ENCODE results near the gene ZFHX2. TPM values are rescaled to one million over a fixed set of nuclear protein-coding genes. Genes with fewer than 3 reads are reported as not detected.
A peak's percentile ranks its signal among the peaks of the same experiment; 100 is the strongest.

The ZFHX2 gene
- total RNA-seq, 1 experiment from 2014 or later: not detected

GRCh38 chr14:23512156-23512555 is 39.4 kb downstream of the ZFHX2 start:
- in situ Hi-C loops (cut with HindIII; ENCODE audit: low pct_unique_long_range_greater_than_20kb, low sequenced_read_pairs): no loop called here
- no peak for DNase-seq (ENCODE audit: low read depth)

GRCh38 chr14:23494223-23494622 is 57.3 kb downstream of the ZFHX2 start:
- in situ Hi-C loops (cut with HindIII; ENCODE audit: low pct_unique_long_range_greater_than_20kb, low sequenced_read_pairs): no loop called here

GRCh38 chr14:23492618-23493272 is 58.8 kb downstream of the ZFHX2 start:
- DNase-seq (ENCODE audit: low read depth): no peak
- in situ Hi-C loops (cut with HindIII; ENCODE audit: low pct_unique_long_range_greater_than_20kb, low sequenced_read_pairs): no loop called here

More at GRCh38 chr14:23494223-23494622, 57.3 kb downstream of the ZFHX2 start:
- DNase-seq (ENCODE audit: low read depth): no peak

- in situ Hi-C loops (cut with HindIII; ENCODE audit: low pct_unique_long_range_greater_than_20kb, low sequenced_read_pairs): no loop called here
- no peak for DNase-seq (ENCODE audit: low read depth)
These were observed 64.3 kb downstream of the ZFHX2 start for GRCh38 chr14:23487216-23487615.

- in situ Hi-C loops (cut with HindIII; ENCODE audit: low pct_unique_long_range_greater_than_20kb, low sequenced_read_pairs): no loop called here
- no peak for DNase-seq (ENCODE audit: low read depth)
These were observed 65.5 kb downstream of the ZFHX2 start for GRCh38 chr14:23486036-23486435.

- no peak for DNase-seq (ENCODE audit: low read depth)
- in situ Hi-C loops (cut with HindIII; ENCODE audit: low pct_unique_long_range_greater_than_20kb, low sequenced_read_pairs): no loop called here
These were observed 66.2 kb downstream of the ZFHX2 start for GRCh38 chr14:23485326-23485725.

GRCh38 chr14:23483236-23483854 is 68.2 kb downstream of the ZFHX2 start:
- in situ Hi-C loops (cut with HindIII; ENCODE audit: low pct_unique_long_range_greater_than_20kb, low sequenced_read_pairs): no loop called here
- DNase-seq (ENCODE audit: low read depth): no peak

GRCh38 chr14:23482823-23483148 is 68.8 kb downstream of the ZFHX2 start:
- DNase-seq (ENCODE audit: low read depth): no peak

GRCh38 chr14:23481979-23482822 is 69.4 kb downstream of the ZFHX2 start:
- in situ Hi-C loops (cut with HindIII; ENCODE audit: low pct_unique_long_range_greater_than_20kb, low sequenced_read_pairs): no loop called here
- DNase-seq (ENCODE audit: low read depth): no peak

More at GRCh38 chr14:23482823-23483148, 68.8 kb downstream of the ZFHX2 start:
- in situ Hi-C loops (cut with HindIII; ENCODE audit: low pct_unique_long_range_greater_than_20kb, low sequenced_read_pairs): no loop called here

GRCh38 chr14:23481362-23481970 is 70.1 kb downstream of the ZFHX2 start:
- in situ Hi-C loops (cut with HindIII; ENCODE audit: low pct_unique_long_range_greater_than_20kb, low sequenced_read_pairs): no loop called here
- DNase-seq (ENCODE audit: low read depth): peak; percentile 16

GRCh38 chr14:23478109-23478759 is 73.3 kb downstream of the ZFHX2 start:
- peak; percentile 7 for DNase-seq (ENCODE audit: low read depth)
- in situ Hi-C loops (cut with HindIII; ENCODE audit: low pct_unique_long_range_greater_than_20kb, low sequenced_read_pairs): no loop called here

GRCh38 chr14:23470947-23471346 is 80.6 kb downstream of the ZFHX2 start:
- in situ Hi-C loops (cut with HindIII; ENCODE audit: low pct_unique_long_range_greater_than_20kb, low sequenced_read_pairs): no loop called here
- no peak for DNase-seq (ENCODE audit: low read depth)

Other genes starting within 250 kb of the ZFHX2 start
- gene PPP1R3E, start 248.9 kb downstream of the ZFHX2 start, total RNA-seq (2014; rRNA removed; shearing (Covaris generic); ENCODE audit: low replicate concordance): 0.14 and 1.1 TPM in 2 replicates
- 4.0 and 8.6 TPM in 2 replicates for gene BCL2L2, start 244.9 kb downstream of the ZFHX2 start, total RNA-seq (2014; rRNA removed; shearing (Covaris generic); ENCODE audit: low replicate concordance)
- 41.9 and 73.8 TPM in 2 replicates for gene PABPN1, start 230.3 kb downstream of the ZFHX2 start, total RNA-seq (2014; rRNA removed; shearing (Covaris generic); ENCODE audit: low replicate concordance)
- gene SLC22A17, start 198.9 kb downstream of the ZFHX2 start, total RNA-seq (2014; rRNA removed; shearing (Covaris generic); ENCODE audit: low replicate concordance): 8.4 and 10.6 TPM in 2 replicates
- gene EFS, start 186.6 kb downstream of the ZFHX2 start, total RNA-seq (2014; rRNA removed; shearing (Covaris generic); ENCODE audit: low replicate concordance): not detected in 2 replicates
- gene IL25, start 179.0 kb downstream of the ZFHX2 start, total RNA-seq (2014; rRNA removed; shearing (Covaris generic); ENCODE audit: low replicate concordance): not detected in 2 replicates
- not detected in 2 replicates for gene CMTM5, start 174.7 kb downstream of the ZFHX2 start, total RNA-seq (2014; rRNA removed; shearing (Covaris generic); ENCODE audit: low replicate concordance)
- not detected in 2 replicates for gene MYH6, start 143.5 kb downstream of the ZFHX2 start, total RNA-seq (2014; rRNA removed; shearing (Covaris generic); ENCODE audit: low replicate concordance)
- not detected in 2 replicates for gene MYH7, start 116.1 kb downstream of the ZFHX2 start, total RNA-seq (2014; rRNA removed; shearing (Covaris generic); ENCODE audit: low replicate concordance)
- gene NGDN, start 82.1 kb downstream of the ZFHX2 start, total RNA-seq (2014; rRNA removed; shearing (Covaris generic); ENCODE audit: low replicate concordance): 33.9 and 69.9 TPM in 2 replicates
- gene THTPA, start 4.5 kb upstream of the ZFHX2 start, total RNA-seq (2014; rRNA removed; shearing (Covaris generic); ENCODE audit: low replicate concordance): 14.7 and 35.4 TPM in 2 replicates
- 16.1 and 38.9 TPM in 2 replicates for gene AP1G2, start 16.0 kb upstream of the ZFHX2 start, total RNA-seq (2014; rRNA removed; shearing (Covaris generic); ENCODE audit: low replicate concordance)
- not detected in 2 replicates for gene JPH4, start 27.0 kb upstream of the ZFHX2 start, total RNA-seq (2014; rRNA removed; shearing (Covaris generic); ENCODE audit: low replicate concordance)
- gene DHRS2, start 84.6 kb upstream of the ZFHX2 start, total RNA-seq (2014; rRNA removed; shearing (Covaris generic); ENCODE audit: low replicate concordance): 0.30 TPM in 1 of 2 replicates, not detected in the other